ENCODE data around the gene ATP13A1.

ATP13A1 gene

DNA sequence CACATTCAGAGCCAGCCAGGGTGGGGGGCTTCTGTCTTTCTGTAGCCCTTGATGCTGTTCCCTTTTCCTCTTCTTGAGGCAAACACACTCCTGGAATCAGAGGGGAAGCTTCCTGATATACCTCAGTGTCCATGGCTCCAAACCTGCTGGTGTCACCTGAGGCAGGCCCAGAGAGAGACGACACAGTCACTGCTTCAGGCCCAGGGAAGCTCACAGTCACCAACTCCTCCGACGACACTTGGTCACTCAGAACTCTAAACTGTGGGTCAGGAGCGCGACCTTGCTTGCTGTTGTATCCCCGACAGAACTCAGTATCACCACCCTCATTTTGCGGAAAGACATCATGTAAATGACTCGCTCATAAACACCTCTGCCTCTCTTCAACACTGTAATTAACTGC, 1.1 kb downstream of the ATP13A1 start:
- no peak for DNase-seq

GRCh38 chr19:19661675-19662251, 1.7 kb downstream of the ATP13A1 start:
- no peak for DNase-seq

GRCh38 chr19:19661141-19661674, 2.3 kb downstream of the ATP13A1 start:
- no peak for DNase-seq

- no peak for DNase-seq
Measured at GRCh38 chr19:19659646-19660245, 3.7 kb downstream of the ATP13A1 start.

GRCh38 chr19:19657397-19657783, 6.1 kb downstream of the ATP13A1 start:
- DNase-seq: no peak

DNA sequence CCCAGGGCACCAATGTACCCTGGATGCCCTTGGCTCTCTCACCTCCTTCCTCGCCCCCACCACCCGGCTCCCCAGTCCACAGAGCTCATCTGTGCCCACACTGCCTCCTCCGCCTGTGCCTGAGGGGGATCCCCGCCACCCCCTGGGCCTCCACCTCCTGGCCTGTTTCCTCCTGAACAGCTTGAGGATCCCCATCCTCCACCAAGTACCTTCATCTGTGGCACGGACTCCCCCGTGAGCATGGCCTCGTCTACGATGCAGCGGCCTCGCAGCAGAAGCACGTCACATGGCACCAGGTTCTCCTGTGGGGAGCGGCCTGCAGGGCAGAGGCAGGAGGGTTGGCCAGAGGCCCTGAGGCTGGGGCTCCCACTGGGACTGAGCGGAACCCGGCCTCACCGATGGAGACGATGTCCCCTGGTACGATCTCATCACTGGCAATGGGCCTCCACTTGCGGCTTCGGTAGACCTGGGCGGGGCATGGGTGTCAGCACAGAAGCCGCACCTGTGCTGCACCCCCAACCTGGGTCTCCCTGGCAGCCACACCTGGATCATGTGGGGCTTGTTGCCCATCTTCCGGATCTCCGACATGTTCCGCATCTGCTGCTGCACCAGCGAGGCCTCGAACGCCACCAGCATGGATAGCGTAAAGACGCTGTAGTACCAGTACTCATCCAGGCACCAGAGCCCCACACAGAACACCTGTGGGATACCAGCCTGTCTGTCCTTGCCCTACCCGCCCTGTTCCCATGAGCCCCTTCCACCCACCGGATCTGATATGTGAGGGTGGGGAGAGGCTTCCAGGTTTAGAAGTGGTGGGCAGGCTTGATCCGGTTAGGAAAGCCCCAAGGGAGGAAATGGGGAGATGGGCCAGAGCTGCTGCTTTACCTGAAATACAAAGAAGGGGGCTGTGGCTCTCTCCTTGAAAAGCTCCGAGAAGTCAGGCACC, 6.8 kb downstream of the ATP13A1 start:
- no peak for DNase-seq

GRCh38 chr19:19655641-19656343, 7.7 kb downstream of the ATP13A1 start:
- no peak for DNase-seq

- no peak for DNase-seq
Measured at GRCh38 chr19:19655051-19655594, 8.4 kb downstream of the ATP13A1 start.

DNA sequence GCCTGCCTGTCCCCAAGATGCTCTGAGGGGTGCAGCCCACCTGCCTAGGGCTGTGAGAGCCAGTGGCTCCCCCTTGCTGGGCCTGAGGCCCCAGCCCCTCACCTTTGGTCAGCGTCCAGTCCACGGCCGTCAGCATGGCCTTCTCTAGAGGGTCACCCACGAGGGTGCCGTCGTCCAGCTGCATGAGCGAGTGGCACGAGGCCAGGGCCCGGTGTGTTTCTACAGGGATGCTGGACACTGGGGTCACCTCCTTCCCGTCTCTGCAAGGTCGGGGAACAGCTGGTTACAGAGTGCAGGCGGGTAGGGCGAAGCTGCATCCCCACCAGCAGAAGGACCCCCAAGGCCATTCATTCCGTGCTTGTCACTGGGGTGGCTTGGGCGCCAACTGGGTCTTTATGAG, 9.0 kb downstream of the ATP13A1 start:
- DNase-seq: no peak

DNA sequence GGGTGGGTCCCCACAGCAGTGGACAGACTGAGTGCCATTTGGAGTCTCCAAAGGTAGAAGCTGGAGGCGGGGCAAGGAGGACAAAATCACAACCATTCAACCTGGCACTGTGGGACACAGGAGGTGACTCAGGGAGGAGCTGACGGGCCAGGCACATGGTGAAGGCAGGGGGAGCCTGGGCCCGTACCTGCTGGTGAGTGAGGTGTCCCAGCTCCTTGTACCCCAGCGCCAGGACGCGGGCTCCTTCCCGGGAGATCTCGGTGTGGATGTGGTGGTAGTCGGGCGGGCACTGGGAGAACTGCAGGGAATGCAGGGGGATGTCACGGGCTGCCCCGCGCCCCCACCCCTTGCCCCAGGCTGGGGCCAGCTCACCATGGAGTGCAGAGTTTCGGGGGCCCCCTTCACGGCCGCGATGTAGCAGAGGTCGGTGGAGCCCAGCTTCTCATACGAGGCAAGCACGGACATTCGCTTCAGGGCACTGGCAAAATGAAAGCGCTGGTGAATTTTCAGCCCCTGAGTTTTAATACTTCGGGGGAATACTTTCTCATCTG, 9.8 kb downstream of the ATP13A1 start:
- DNase-seq: no peak

GRCh38 chr19:19652482-19653295, 10.8 kb downstream of the ATP13A1 start:
- no peak for DNase-seq

DNA sequence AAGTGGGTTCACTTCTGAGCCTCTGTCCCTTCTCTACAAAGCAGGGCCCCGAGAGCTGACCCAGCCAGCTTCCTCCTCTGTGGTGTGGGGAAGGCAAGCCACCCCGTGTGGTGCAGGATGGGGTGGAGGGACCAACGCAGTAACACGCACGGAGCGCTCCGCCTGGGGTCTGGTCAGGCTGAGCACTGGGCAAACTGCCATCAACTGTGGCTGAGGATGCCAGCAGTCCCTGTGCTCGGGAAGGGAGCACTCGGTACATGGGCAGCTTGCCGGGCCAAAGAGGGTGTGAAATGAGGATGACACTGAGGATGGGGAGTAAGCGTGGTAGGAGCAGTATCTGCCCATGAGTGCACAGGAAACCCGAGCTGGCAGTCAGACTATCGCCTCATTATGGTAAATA, 12.4 kb downstream of the ATP13A1 start:
- DNase-seq: no peak

DNA sequence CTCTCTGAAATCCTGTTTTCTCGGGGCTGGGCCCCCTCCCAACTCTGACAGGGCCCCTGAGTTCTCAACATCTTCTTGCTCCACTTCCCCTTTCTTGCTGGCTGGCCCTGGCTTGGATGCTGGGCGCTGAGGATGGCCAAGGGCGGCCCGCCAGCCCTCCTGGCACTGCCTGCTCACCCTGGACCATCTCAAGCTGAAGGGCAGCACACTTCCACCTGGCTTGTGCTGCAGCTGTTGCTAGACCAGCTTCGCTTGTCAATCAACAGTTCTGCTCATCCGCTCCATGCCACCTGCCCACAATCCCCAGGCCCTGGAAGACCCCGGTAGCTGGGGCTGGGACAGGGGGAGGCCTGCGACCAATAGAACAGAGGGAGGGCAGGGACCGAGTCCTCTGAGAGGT, 13.1 kb downstream of the ATP13A1 start:
- no peak for DNase-seq

DNA sequence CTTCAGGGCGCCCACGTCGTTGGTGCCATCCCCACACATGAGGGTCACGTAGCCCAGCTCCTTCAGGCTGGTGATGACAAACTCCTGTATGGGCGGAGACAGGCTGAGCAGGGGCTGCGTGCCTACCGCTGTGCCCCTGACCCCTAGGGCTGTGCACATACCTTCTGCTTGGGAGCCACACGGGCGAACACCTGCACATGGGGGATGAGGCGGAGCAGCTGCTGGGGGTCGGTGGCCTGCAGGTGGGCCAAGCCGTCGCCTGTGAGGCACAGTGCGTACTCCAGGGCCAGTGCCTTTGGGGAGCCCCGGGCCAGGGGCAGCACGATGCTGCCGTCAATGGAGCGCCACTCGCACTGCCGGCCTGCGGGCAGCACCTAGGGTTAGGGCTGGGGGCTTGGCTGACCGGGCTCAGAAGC, 13.9 kb downstream of the ATP13A1 start:
- DNase-seq: no peak

GRCh38 chr19:19649155-19649554, 14.3 kb downstream of the ATP13A1 start:
- no peak for DNase-seq

- no peak for DNase-seq
Measured at GRCh38 chr19:19647037-19647835, 16.2 kb downstream of the ATP13A1 start.

- DNase-seq: no peak
Measured at GRCh38 chr19:19645233-19645870, 18.1 kb downstream of the ATP13A1 start.

DNA sequence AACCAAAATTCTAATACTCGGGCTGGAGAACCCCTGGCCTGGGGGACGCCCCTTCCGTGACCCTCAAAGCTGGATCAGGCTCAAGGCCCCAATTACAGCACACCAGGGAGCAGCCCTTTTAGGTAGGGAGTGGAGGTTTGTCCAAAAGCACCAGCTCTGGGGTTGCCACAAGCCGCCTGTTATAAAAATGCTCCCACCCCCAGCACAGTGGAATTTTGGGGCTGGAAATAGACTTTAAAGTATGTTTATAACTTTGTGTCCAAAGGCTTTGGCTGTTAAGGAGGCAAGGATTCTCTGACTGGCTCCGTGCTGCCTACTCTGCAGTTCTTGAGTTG, 19.5 kb downstream of the ATP13A1 start:
- DNase-seq: no peak

DNA sequence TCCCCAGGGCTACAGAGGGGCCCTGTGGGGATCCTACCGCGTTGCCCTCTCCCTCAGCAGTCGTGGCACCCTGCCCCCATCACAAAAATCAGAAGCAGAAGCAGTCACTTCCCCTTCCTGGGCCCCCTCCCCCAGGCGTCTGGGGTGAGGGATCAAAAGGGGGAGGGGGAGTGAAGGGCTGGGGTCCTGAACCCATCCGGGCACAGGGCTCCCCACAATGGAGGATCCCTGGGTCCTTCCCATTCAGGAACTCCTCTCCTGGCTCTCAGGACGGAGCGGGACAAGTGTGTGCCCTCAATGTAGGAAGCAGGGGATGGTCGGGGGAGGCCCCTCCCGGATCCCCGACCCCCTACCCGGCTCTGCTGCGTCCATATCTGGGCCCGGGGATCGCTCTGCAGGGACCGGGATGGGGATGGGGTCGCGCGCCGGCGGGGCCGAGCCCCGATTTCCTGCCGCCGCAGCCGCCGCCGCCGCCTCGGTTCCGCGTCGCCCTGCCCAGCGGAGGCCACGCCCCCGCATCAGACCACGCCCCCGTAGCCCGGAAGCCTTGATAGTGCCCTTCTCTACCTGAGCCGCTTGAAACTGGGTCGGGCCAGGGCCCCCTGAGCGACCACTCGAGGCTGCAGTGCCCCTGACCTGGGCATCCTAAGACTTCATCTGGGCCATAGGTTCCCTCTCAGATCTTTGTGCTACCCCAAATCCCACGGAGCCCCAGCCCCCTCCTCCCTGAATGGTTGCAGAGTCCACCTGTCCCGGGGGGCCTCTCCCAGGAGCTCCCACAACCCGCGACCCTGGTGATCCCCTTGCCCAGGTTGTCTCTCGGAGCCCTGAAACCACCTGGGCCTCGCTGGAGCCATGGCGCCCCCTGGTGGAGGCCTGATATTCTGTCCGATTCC, 20.1 kb downstream of the ATP13A1 start, which contains the start of gene GMIP:
GMIP (minus strand) TSS at position 500 of the 896 bp plus-strand sequence; CDS start at position 372, 128 bp downstream.
- peak; percentile 19 to 55 for DNase-seq

Measured in SW 1271 (cell line).